Liver (tissue), 3 donors: ENCODE measurements around the gene PHLDB2.

Source experiments
- FOXA1 ChIP-seq: IDR thresholded peaks from 2 replicates; pipeline ENCODE4 v1.6.1; 2016; ENCODE audit warnings: antibody characterized with exemption
- GABPA ChIP-seq, 2 donors: IDR thresholded peaks in 1 of 2; conservative IDR thresholded peaks in 1 of 2; 2 replicates each; pipeline ENCODE4 v1.6.1; 2016; ENCODE audit warnings: antibody characterized with exemption in 2 of 2, mild to moderate bottlenecking in 1 of 2, moderate library complexity in 1 of 2
- JUND ChIP-seq, 2 donors: IDR thresholded peaks; 2 replicates each; pipeline ENCODE4 v1.6.1; 2016; ENCODE audit warnings: antibody characterized with exemption in 2 of 2
- MAX ChIP-seq: IDR thresholded peaks from 2 replicates; pipeline ENCODE4 v1.6.1; 2016; ENCODE audit warnings: antibody characterized with exemption
- NR2F2 ChIP-seq: IDR thresholded peaks from 2 replicates; pipeline ENCODE4 v1.6.1; 2016; ENCODE audit warnings: antibody characterized with exemption
- RAD21 ChIP-seq, 2 donors: IDR thresholded peaks; 2 replicates each; pipeline ENCODE4 v1.6.1; 2016; ENCODE audit warnings: antibody characterized with exemption in 2 of 2, mild to moderate bottlenecking in 2 of 2
- RXRA ChIP-seq, 2 donors: IDR thresholded peaks; 2 replicates each; pipeline ENCODE4 v1.6.1; 2017 to 2018; ENCODE audit warnings: antibody characterized with exemption in 2 of 2, mild to moderate bottlenecking in 1 of 2
- SP1 ChIP-seq: IDR thresholded peaks from 2 replicates; pipeline ENCODE4 v1.6.1; 2018; ENCODE audit warnings: antibody characterized with exemption, mild to moderate bottlenecking
- YY1 ChIP-seq: IDR thresholded peaks from 2 replicates; pipeline ENCODE4 v1.6.1; 2016; ENCODE audit warnings: antibody characterized with exemption, mild to moderate bottlenecking
- ZBTB33 ChIP-seq: IDR thresholded peaks from 2 replicates; pipeline ENCODE4 v1.6.1; 2016; ENCODE audit warnings: antibody characterized with exemption
- TF ChIP-seq, protein P1 (sequence below): fragments of 150-350 bp; IDR thresholded peaks from 2 replicates; pipeline ENCODE4 v1.5.1; 2017; ENCODE audit warnings: improper control_type of control experiment, low read depth, low read length; ENCODE audit not compliant: missing input control
- TF ChIP-seq, protein P2 (sequence below): IDR thresholded peaks from 2 replicates; pipeline ENCODE4 v1.6.1; 2016; ENCODE audit warnings: antibody characterized with exemption, mild to moderate bottlenecking
- donor health status: healthy.
- donor health status: healthy.

- TF ChIP-seq, protein P1, sequence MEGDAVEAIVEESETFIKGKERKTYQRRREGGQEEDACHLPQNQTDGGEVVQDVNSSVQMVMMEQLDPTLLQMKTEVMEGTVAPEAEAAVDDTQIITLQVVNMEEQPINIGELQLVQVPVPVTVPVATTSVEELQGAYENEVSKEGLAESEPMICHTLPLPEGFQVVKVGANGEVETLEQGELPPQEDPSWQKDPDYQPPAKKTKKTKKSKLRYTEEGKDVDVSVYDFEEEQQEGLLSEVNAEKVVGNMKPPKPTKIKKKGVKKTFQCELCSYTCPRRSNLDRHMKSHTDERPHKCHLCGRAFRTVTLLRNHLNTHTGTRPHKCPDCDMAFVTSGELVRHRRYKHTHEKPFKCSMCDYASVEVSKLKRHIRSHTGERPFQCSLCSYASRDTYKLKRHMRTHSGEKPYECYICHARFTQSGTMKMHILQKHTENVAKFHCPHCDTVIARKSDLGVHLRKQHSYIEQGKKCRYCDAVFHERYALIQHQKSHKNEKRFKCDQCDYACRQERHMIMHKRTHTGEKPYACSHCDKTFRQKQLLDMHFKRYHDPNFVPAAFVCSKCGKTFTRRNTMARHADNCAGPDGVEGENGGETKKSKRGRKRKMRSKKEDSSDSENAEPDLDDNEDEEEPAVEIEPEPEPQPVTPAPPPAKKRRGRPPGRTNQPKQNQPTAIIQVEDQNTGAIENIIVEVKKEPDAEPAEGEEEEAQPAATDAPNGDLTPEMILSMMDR: no peak
- TF ChIP-seq MAX: no peak
- TF ChIP-seq YY1: no peak
- no peak for TF ChIP-seq RAD21 (IDR thresholded peaks at IDR 0.05)
- no peak for TF ChIP-seq SP1
- TF ChIP-seq FOXA1: no peak
- TF ChIP-seq RXRA (IDR thresholded peaks at IDR 0.05): no peak
- no peak for TF ChIP-seq NR2F2
- TF ChIP-seq GABPA (IDR thresholded peaks at IDR 0.05 in 1 of 2, conservative IDR thresholded peaks at IDR 0.05 in 1 of 2): no peak
- no peak for TF ChIP-seq ZBTB33
- TF ChIP-seq, protein P2, sequence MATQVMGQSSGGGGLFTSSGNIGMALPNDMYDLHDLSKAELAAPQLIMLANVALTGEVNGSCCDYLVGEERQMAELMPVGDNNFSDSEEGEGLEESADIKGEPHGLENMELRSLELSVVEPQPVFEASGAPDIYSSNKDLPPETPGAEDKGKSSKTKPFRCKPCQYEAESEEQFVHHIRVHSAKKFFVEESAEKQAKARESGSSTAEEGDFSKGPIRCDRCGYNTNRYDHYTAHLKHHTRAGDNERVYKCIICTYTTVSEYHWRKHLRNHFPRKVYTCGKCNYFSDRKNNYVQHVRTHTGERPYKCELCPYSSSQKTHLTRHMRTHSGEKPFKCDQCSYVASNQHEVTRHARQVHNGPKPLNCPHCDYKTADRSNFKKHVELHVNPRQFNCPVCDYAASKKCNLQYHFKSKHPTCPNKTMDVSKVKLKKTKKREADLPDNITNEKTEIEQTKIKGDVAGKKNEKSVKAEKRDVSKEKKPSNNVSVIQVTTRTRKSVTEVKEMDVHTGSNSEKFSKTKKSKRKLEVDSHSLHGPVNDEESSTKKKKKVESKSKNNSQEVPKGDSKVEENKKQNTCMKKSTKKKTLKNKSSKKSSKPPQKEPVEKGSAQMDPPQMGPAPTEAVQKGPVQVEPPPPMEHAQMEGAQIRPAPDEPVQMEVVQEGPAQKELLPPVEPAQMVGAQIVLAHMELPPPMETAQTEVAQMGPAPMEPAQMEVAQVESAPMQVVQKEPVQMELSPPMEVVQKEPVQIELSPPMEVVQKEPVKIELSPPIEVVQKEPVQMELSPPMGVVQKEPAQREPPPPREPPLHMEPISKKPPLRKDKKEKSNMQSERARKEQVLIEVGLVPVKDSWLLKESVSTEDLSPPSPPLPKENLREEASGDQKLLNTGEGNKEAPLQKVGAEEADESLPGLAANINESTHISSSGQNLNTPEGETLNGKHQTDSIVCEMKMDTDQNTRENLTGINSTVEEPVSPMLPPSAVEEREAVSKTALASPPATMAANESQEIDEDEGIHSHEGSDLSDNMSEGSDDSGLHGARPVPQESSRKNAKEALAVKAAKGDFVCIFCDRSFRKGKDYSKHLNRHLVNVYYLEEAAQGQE: no peak
- no peak for TF ChIP-seq JUND (IDR thresholded peaks at IDR 0.05)
These were observed 58.2 kb downstream of the PHLDB2 start for GRCh38 chr3:111917300-111917699.
